GM18870 (cell line): ENCODE data around the gene MYO1B.

Experiments
- ATAC-seq: cut with Tn5 transposase; IDR thresholded peaks from one replicate; pipeline ENCODE4 v1.9.1; 2021; ENCODE audit warnings: moderate library complexity; ENCODE audit not compliant: unreplicated experiment

MYO1B gene

GRCh38 chr2:191257934-191258333, 12.7 kb downstream of the MYO1B start:
- ATAC-seq = no peak

- ATAC-seq = no peak
These were observed 13.8 kb downstream of the MYO1B start for GRCh38 chr2:191258996-191259395.

- ATAC-seq = no peak
These were observed 17.2 kb downstream of the MYO1B start for GRCh38 chr2:191262436-191262835.

GRCh38 chr2:191263050-191263449, 17.8 kb downstream of the MYO1B start:
- ATAC-seq = no peak

GRCh38 chr2:191264647-191265081, 19.5 kb downstream of the MYO1B start:
- ATAC-seq = no peak

- no peak for ATAC-seq
These were observed 20.3 kb downstream of the MYO1B start for GRCh38 chr2:191265311-191266170.

- ATAC-seq = no peak
These were observed 21.0 kb downstream of the MYO1B start for GRCh38 chr2:191266201-191266600.

GRCh38 chr2:191268596-191268995, 23.4 kb downstream of the MYO1B start:
- ATAC-seq = no peak

GRCh38 chr2:191270306-191271161, 25.3 kb downstream of the MYO1B start:
- ATAC-seq = no peak

- ATAC-seq = no peak
These were observed 26.9 kb downstream of the MYO1B start for GRCh38 chr2:191272064-191272463.

GRCh38 chr2:191274413-191274815, 29.2 kb downstream of the MYO1B start:
- peak; percentile 63 for ATAC-seq

- ATAC-seq = no peak
These were observed 31.7 kb downstream of the MYO1B start for GRCh38 chr2:191276792-191277465.

- no peak for ATAC-seq
These were observed 35.1 kb downstream of the MYO1B start for GRCh38 chr2:191280290-191280689.

- no peak for ATAC-seq
These were observed 35.9 kb downstream of the MYO1B start for GRCh38 chr2:191280834-191281756.

GRCh38 chr2:191285252-191285651, 40.0 kb downstream of the MYO1B start:
- ATAC-seq = no peak

- no peak for ATAC-seq
These were observed 42.6 kb downstream of the MYO1B start for GRCh38 chr2:191287820-191288219.

- no peak for ATAC-seq
These were observed 43.8 kb downstream of the MYO1B start for GRCh38 chr2:191289049-191289448.

- ATAC-seq = no peak
These were observed 46.3 kb downstream of the MYO1B start for GRCh38 chr2:191291471-191291870.

- no peak for ATAC-seq
These were observed 47.7 kb downstream of the MYO1B start for GRCh38 chr2:191292869-191293268.

- no peak for ATAC-seq
These were observed 49.9 kb downstream of the MYO1B start for GRCh38 chr2:191295088-191295487.
